Measurements from ENCODE around the gene VPS13A. TPM values are rescaled to one million over a fixed set of nuclear protein-coding genes. Genes with fewer than 3 reads are reported as not detected.

VPS13A gene
- total and polyA plus RNA-seq, 10 donors = 7.5 to 90.9 (median 56.5) TPM

- intact Hi-C loops (cut with DNase I; ENCODE audit: low total_unique reads) = no loop called here
- Histone ChIP-seq H3K9me3 (no peaks in the 10 kb centered on the region), H3K4me1 (peaks cover 0 to 30% (median 14%) of the 10 kb centered on the region in 6 donors), H3K4me3 (no peak overlapping the region), H3K36me3 (no peaks in the 10 kb centered on the region), H3K27me3 (replicated peaks in 1 of 7) (peaks cover 0 to 5% (median 0%) of the 10 kb centered on the region in 7 donors), H3K27ac (no peak overlapping the region)
- 79 to 96% (median 82%) methylated on average over 8 of the region's 8 CpGs for WGBS, 5 donors
- TF ChIP-seq, protein P1, sequence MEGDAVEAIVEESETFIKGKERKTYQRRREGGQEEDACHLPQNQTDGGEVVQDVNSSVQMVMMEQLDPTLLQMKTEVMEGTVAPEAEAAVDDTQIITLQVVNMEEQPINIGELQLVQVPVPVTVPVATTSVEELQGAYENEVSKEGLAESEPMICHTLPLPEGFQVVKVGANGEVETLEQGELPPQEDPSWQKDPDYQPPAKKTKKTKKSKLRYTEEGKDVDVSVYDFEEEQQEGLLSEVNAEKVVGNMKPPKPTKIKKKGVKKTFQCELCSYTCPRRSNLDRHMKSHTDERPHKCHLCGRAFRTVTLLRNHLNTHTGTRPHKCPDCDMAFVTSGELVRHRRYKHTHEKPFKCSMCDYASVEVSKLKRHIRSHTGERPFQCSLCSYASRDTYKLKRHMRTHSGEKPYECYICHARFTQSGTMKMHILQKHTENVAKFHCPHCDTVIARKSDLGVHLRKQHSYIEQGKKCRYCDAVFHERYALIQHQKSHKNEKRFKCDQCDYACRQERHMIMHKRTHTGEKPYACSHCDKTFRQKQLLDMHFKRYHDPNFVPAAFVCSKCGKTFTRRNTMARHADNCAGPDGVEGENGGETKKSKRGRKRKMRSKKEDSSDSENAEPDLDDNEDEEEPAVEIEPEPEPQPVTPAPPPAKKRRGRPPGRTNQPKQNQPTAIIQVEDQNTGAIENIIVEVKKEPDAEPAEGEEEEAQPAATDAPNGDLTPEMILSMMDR (IDR thresholded peaks at IDR 0.05 in 8 of 11, conservative IDR thresholded peaks at IDR 0.05 in 3 of 11) = no peak
- TF ChIP-seq POLR2A (IDR thresholded peaks at IDR 0.05) (no peak), POLR2AphosphoS5 (IDR thresholded peaks at IDR 0.05) (no peak)
- DNase-seq = no peak
Observed at GRCh38 chr9:77460938-77461337, 283.6 kb downstream of the VPS13A start.

- no peak for DNase-seq
- Histone ChIP-seq H3K4me3 (no peak overlapping the region), H3K4me1 (peaks cover 0 to 24% (median 12%) of the 10 kb centered on the region in 6 donors), H3K36me3 (no peaks in the 10 kb centered on the region), H3K27me3 (replicated peaks in 1 of 7) (peaks cover 0 to 5% (median 0%) of the 10 kb centered on the region in 7 donors), H3K9me3 (no peaks in the 10 kb centered on the region), H3K27ac (peak overlapping the region in 3 of 8 donors; percentile 45 to 56 (median 45))
- 86 to 92% (median 91%) methylated on average over 10 of the region's 10 CpGs for WGBS, 5 donors
- intact Hi-C loops (cut with DNase I; ENCODE audit: low total_unique reads) = no loop called here
- no peak for TF ChIP-seq POLR2A (IDR thresholded peaks at IDR 0.05)
- no peak for TF ChIP-seq POLR2AphosphoS5 (IDR thresholded peaks at IDR 0.05)
Observed at GRCh38 chr9:77462066-77462465, 284.7 kb downstream of the VPS13A start.

DNA sequence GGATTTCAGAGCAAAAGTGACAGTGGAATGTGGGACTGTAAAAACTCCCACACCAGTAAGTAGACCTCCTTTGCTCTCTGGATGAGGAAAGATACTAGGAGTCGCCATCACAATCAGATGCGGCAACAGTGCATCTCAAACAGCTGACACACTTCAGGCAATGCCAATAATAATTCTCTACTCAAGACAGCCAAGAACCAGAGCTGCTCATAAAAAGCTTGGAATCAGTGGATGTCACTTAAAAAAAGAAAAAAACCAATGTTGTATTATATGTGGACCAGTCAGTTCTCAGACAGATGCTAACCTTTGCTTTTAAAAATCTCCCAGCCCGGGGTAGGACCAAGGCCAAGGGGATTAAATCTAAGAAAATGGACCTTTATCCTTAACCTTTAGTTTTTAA, 285.8 kb downstream of the VPS13A start:
- intact Hi-C loops (cut with DNase I; ENCODE audit: low total_unique reads) = no loop called here
- Histone ChIP-seq H3K27me3 (replicated peaks in 1 of 7) (peaks cover 0 to 10% (median 0%) of the 10 kb centered on the region in 7 donors), H3K4me1 (peaks cover 0 to 13% (median 1%) of the 10 kb centered on the region in 6 donors), H3K36me3 (no peaks in the 10 kb centered on the region), H3K9me3 (no peaks in the 10 kb centered on the region), H3K27ac (peak overlapping the region in 5 of 8 donors; percentile 26 to 56 (median 45)), H3K4me3 (no peak overlapping the region)
- WGBS, 5 donors = 75 to 87% (median 80%) methylated on average over 3 of the region's 3 CpGs
- no peak for DNase-seq
- TF ChIP-seq, protein P1 (IDR thresholded peaks at IDR 0.05 in 8 of 11, conservative IDR thresholded peaks at IDR 0.05 in 3 of 11) = no peak
- peak in 1 of 3 donors; percentile 20 for TF ChIP-seq POLR2AphosphoS5 (IDR thresholded peaks at IDR 0.05)
- no peak for TF ChIP-seq POLR2A (IDR thresholded peaks at IDR 0.05)

DNA sequence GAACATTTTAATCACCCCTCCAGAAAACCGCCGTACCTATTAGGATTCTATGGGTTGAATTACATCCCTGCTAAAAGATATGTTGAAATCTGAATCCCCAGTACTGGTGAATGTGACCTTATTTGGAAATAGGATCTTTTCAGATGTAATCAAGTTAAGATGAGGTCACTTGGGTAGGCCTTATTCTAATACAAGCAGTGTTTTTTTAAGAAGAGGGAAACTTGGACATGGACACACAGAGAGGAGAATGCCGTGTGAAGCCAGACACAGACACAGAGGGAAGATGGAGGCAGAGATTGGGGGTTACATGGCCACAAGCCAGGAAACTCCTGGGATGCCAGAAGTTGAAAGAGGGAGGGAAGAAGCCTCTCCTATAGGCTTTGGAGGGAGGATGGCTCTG, 287.3 kb downstream of the VPS13A start:
- Histone ChIP-seq H3K4me1 (peaks cover 0 to 12% (median 0%) of the 10 kb centered on the region in 6 donors), H3K27ac (no peak overlapping the region), H3K27me3 (replicated peaks in 1 of 7) (peaks cover 0 to 8% (median 0%) of the 10 kb centered on the region in 7 donors), H3K9me3 (no peaks in the 10 kb centered on the region), H3K4me3 (no peak overlapping the region), H3K36me3 (no peaks in the 10 kb centered on the region)
- WGBS, 5 donors = 63 to 98% (median 81%) methylated on average over 3 of the region's 3 CpGs
- TF ChIP-seq, protein P1 (IDR thresholded peaks at IDR 0.05 in 8 of 11, conservative IDR thresholded peaks at IDR 0.05 in 3 of 11) = no peak
- TF ChIP-seq POLR2AphosphoS5 (IDR thresholded peaks at IDR 0.05) = no peak
- TF ChIP-seq POLR2A (IDR thresholded peaks at IDR 0.05) = no peak
- DNase-seq = no peak
- intact Hi-C loops (cut with DNase I; ENCODE audit: low total_unique reads) = loop anchor here (5.0 kb wide), 1 partner anchor 263 kb away; no protein-coding TSS in a partner anchor
